ENCODE results near the gene BIRC3. TPM values are rescaled to one million over a fixed set of nuclear protein-coding genes. Genes with fewer than 3 reads are reported as not detected.
A peak's percentile ranks its signal among the peaks of the same experiment; 100 is the strongest.
"Not testable (repeated sequence)": the region's sequence is repeated elsewhere in the genome, so short reads cannot be mapped to it uniquely, and the experiment has no call there.

BIRC3 gene
- total RNA-seq, 1 experiment from 2014 or later = 0.52 TPM

DNA sequence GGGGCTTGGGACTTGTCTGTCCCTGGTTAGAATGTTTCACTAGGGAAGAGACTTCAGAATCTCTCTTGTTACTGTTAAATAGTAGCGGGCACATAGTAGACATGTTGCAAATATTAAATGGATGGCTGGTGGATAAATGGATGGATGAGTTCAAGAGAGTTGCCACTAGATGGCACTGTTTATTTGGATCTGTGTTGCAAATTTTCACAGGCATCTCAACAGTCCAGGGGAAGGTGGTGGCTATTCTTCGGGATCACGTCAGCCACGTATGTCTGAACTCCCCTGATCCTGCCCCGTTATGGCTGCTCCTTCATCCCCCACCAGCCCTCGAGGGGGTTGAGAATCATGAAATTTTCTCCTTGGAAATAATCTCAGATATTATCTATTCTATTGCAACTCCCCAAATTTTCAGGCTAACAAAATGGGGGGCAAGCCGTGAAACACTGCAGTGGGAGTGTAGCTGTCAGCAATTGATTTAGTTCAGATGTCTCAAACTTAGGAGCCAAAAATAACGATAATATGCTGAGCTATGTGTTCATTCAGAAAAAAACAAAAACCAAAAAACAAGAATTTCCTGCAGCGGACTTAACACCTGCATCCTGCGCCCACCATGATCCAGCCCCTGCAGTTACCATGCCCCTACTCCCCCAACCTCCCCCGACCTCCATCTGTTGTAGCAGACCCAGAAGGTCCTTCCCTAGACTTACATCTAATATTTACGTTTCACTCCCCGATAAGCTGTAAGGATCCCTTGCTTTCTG lies 29.1 kb upstream of the BIRC3 start:
- no peak overlapping the region for H3K4me3 ChIP-seq (ENCODE audit: insufficient read depth, low read depth, low read length)
- no peaks in the 10 kb centered on the region for H3K27me3 ChIP-seq (ENCODE audit: control insufficient read depth, insufficient read depth, low read length)
- DNase-seq = peak; percentile 80
- H3K36me3 ChIP-seq (replicated peaks; ENCODE audit: control insufficient read depth, insufficient read depth, low read length) = no peaks in the 10 kb centered on the region

- DNase-seq = no peak
- Histone ChIP-seq H3K36me3 (replicated peaks; ENCODE audit: control insufficient read depth, insufficient read depth, low read length) (no peaks in the 10 kb centered on the region), H3K27me3 (ENCODE audit: control insufficient read depth, insufficient read depth, low read length) (no peaks in the 10 kb centered on the region), H3K4me3 (ENCODE audit: insufficient read depth, low read depth, low read length) (no peak overlapping the region)
Observed at GRCh38 chr11:102288725-102289083, 28.6 kb upstream of the BIRC3 start.

DNA sequence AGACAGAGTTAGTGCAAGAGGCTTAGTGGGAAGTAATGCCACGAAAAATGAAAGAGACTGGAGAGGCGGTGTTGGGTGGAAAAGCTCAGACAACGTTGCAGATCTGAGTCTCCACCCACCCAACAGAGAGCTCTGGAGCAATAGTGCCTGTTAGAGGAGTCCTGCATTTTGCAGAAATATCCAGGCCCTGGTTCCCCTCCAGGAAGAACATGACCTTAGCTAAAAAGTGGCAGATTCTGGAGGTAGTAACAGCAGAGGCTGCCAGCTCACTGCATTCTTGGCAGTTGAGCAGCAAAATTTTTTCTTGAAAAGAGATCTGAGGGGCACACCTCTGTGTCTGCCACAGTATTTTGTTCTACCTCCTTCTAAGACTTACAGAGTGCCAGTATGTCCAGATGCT lies 27.7 kb upstream of the BIRC3 start:
- no peak overlapping the region for H3K4me3 ChIP-seq (ENCODE audit: insufficient read depth, low read depth, low read length)

GRCh38 chr11:102291831-102292230 lies 25.5 kb upstream of the BIRC3 start:
- H3K36me3 ChIP-seq (replicated peaks; ENCODE audit: control insufficient read depth, insufficient read depth, low read length) = no peaks in the 10 kb centered on the region
- H3K4me3 ChIP-seq (ENCODE audit: insufficient read depth, low read depth, low read length) = no peak overlapping the region
- no peaks in the 10 kb centered on the region for H3K27me3 ChIP-seq (ENCODE audit: control insufficient read depth, insufficient read depth, low read length)
- DNase-seq = no peak

More for the DNA sequence above, 27.7 kb upstream of the BIRC3 start:
- H3K36me3 ChIP-seq (replicated peaks; ENCODE audit: control insufficient read depth, insufficient read depth, low read length) = no peaks in the 10 kb centered on the region
- no peaks in the 10 kb centered on the region for H3K27me3 ChIP-seq (ENCODE audit: control insufficient read depth, insufficient read depth, low read length)
- no peak for DNase-seq

- Histone ChIP-seq H3K36me3 (replicated peaks; ENCODE audit: control insufficient read depth, insufficient read depth, low read length) (no peaks in the 10 kb centered on the region), H3K27me3 (ENCODE audit: control insufficient read depth, insufficient read depth, low read length) (no peaks in the 10 kb centered on the region), H3K4me3 (ENCODE audit: insufficient read depth, low read depth, low read length) (no peak overlapping the region)
- DNase-seq = no peak
Observed at GRCh38 chr11:102292933-102293332, 24.4 kb upstream of the BIRC3 start.

- peak; percentile 40 for DNase-seq
- no peaks in the 10 kb centered on the region for H3K27me3 ChIP-seq (ENCODE audit: control insufficient read depth, insufficient read depth, low read length)
- H3K36me3 ChIP-seq (replicated peaks; ENCODE audit: control insufficient read depth, insufficient read depth, low read length) = no peaks in the 10 kb centered on the region
- no peak overlapping the region for H3K4me3 ChIP-seq (ENCODE audit: insufficient read depth, low read depth, low read length)
Observed at GRCh38 chr11:102293873-102294601, 23.2 kb upstream of the BIRC3 start.

DNA sequence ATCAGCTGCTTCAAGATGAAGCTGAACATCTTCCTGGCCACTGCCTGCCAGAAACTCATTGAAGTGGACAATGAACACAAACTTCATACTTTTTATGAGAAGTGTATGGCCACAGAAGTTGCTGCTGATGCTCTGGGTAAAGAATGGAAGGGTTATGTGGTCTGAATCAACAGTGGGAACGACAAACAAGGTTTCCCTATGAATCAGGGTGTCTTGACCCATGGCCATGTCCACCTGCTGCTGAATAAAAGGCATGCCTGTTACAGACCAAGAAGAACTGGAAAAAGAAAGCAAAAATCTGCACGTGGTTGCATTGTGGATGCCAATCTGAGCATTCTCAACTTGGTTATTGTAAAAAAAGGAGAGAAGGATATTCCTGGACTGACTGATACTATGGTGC lies 22.2 kb upstream of the BIRC3 start:
- H3K4me3 ChIP-seq (ENCODE audit: insufficient read depth, low read depth, low read length) = no peak overlapping the region
- H3K27me3 ChIP-seq (ENCODE audit: control insufficient read depth, insufficient read depth, low read length) = no peaks in the 10 kb centered on the region
- H3K36me3 ChIP-seq (replicated peaks; ENCODE audit: control insufficient read depth, insufficient read depth, low read length) = no peaks in the 10 kb centered on the region
- DNase-seq = no peak

DNA sequence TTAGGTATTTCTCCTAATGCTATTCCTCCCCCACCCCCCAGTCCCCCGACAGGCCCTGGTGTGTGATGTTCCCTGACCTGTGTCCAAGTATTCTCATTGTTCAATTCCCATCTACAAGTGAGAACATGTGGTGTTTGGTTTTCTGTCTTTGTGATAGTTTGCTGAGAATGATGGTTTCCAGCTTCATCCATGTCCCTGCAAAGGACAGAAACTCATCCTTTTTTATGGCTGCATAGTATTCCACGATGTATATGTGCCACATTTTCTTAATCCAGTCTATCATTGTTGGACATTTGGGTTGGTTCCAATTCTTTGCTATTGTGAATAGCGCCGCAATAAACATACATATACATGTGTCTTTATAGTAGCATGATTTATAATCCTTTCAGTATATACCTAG lies 20.5 kb upstream of the BIRC3 start:
- H3K36me3 ChIP-seq (replicated peaks; ENCODE audit: control insufficient read depth, insufficient read depth, low read length); H3K27me3 ChIP-seq (ENCODE audit: control insufficient read depth, insufficient read depth, low read length); H3K4me3 ChIP-seq (ENCODE audit: insufficient read depth, low read depth, low read length); DNase-seq: not testable (repeated sequence)

- H3K27me3 ChIP-seq (ENCODE audit: control insufficient read depth, insufficient read depth, low read length); DNase-seq; H3K36me3 ChIP-seq (replicated peaks; ENCODE audit: control insufficient read depth, insufficient read depth, low read length); H3K4me3 ChIP-seq (ENCODE audit: insufficient read depth, low read depth, low read length): not testable (repeated sequence)
Observed at GRCh38 chr11:102300837-102301236, 16.4 kb upstream of the BIRC3 start.

GRCh38 chr11:102302241-102302640 lies 15.0 kb upstream of the BIRC3 start:
- Histone ChIP-seq H3K4me3 (ENCODE audit: insufficient read depth, low read depth, low read length) (no peak overlapping the region), H3K36me3 (replicated peaks; ENCODE audit: control insufficient read depth, insufficient read depth, low read length) (no peaks in the 10 kb centered on the region), H3K27me3 (ENCODE audit: control insufficient read depth, insufficient read depth, low read length) (no peaks in the 10 kb centered on the region)
- no peak for DNase-seq

DNA sequence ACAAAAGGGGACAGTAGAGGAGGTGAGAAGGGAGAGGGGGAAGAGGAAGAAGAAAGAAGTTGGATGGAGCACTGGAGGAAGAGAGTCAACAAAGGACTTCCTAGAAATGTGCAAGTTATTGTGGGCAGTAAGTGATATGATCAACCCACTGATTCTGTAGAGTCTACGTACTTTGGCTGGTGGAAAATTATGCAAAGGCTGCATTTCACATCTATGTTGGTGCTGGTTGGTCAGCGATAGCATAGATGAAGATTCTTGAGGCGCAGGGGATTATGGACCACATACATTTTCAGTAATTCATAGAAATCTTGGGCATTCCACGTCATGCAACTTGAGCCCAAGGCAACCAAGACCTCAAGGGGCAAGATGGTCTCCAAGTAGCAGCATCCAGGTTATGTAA lies 12.6 kb upstream of the BIRC3 start:
- no peaks in the 10 kb centered on the region for H3K27me3 ChIP-seq (ENCODE audit: control insufficient read depth, insufficient read depth, low read length)
- H3K36me3 ChIP-seq (replicated peaks; ENCODE audit: control insufficient read depth, insufficient read depth, low read length) = no peaks in the 10 kb centered on the region
- H3K4me3 ChIP-seq (ENCODE audit: insufficient read depth, low read depth, low read length) = no peak overlapping the region
- no peak for DNase-seq

DNA sequence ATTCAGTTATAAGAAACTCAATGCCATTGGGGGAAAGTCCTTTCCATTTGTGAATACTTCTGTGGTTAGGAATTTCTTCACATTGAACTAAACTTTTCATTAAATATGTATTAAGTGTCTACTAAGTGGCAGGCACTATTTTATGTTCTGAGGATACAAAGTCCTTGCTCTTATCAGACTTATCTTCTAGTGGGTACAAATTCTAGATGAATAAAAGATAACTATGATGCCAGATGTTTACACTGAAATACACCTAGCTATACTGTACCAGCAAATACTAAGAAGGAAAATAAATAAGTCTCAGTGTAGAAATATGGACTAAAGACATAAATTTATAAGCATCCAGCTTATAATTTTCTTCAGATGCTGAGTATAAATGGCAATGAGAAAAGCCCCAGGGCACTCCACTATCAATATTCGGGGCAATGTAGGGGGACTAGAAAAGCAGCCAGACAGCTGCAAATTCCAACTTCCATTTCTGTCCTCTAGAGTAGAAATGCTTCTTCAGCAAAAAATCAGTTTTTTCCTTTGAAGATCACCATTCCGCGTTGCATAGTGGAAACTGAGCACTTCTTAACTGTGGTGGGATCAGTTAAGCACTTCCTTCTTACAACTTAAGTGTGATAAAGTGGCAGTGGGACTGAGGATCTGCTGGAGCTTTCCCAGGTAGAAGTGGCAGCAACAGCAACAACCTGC lies 11.8 kb upstream of the BIRC3 start:
- H3K4me3 ChIP-seq (ENCODE audit: insufficient read depth, low read depth, low read length) = no peak overlapping the region
- no peaks in the 10 kb centered on the region for H3K27me3 ChIP-seq (ENCODE audit: control insufficient read depth, insufficient read depth, low read length)
- H3K36me3 ChIP-seq (replicated peaks; ENCODE audit: control insufficient read depth, insufficient read depth, low read length) = no peaks in the 10 kb centered on the region
- DNase-seq = no peak

- DNase-seq = no peak
- H3K27me3 ChIP-seq (ENCODE audit: control insufficient read depth, insufficient read depth, low read length) = no peaks in the 10 kb centered on the region
- no peak overlapping the region for H3K4me3 ChIP-seq (ENCODE audit: insufficient read depth, low read depth, low read length)
- H3K36me3 ChIP-seq (replicated peaks; ENCODE audit: control insufficient read depth, insufficient read depth, low read length) = no peaks in the 10 kb centered on the region
Observed at GRCh38 chr11:102306048-102306597, 11.2 kb upstream of the BIRC3 start.

DNA sequence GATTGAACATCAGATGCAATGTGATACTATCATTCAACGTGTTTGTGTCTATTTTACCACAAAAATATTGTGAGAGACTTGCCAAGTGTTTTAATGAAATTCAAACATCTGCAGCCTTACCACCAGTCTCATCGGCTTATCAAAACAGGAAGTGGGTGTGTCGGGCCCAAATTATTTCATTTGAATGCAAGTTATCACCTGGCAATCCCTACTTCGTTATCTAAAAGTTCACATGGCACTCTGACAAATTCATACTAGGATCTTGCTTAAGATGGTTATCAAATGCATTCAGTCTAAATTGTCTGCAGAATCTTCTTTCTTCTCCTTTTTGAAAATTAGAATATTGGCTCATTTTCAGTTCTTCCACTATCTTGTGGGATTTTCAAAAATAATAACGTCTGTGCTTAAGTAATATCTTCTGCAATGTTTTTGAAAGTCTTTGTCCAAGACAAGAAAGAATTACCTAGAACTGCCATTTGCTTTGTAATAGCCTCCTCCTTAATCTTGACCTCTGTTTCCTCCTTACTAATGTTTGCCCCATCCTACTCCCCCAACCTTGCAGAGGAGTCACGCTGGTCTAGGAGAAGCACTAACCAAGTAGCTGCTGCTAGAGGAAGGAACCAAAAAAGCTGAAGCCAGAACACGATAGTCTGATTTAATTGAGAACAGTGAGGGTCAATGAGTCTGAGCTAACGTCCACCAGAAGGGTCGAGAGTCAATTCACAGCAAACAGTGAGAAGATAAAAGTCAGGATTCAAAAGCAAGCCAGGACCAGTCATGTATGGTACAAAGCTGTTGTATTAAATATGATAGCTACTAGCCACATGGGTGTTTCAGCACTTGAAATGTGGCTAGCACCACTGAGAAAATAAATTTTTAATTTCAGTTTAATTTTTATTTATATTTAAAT lies 10.2 kb upstream of the BIRC3 start:
- no peak overlapping the region for H3K4me3 ChIP-seq (ENCODE audit: insufficient read depth, low read depth, low read length)
- no peaks in the 10 kb centered on the region for H3K36me3 ChIP-seq (replicated peaks; ENCODE audit: control insufficient read depth, insufficient read depth, low read length)
- no peak for DNase-seq
- H3K27me3 ChIP-seq (ENCODE audit: control insufficient read depth, insufficient read depth, low read length) = no peaks in the 10 kb centered on the region
